Measurements from ENCODE around the gene ESR1.
"Not testable (repeated sequence)": the region's sequence is repeated elsewhere in the genome, so short reads cannot be mapped to it uniquely, and the experiment has no call there.

ESR1 gene

DNA sequence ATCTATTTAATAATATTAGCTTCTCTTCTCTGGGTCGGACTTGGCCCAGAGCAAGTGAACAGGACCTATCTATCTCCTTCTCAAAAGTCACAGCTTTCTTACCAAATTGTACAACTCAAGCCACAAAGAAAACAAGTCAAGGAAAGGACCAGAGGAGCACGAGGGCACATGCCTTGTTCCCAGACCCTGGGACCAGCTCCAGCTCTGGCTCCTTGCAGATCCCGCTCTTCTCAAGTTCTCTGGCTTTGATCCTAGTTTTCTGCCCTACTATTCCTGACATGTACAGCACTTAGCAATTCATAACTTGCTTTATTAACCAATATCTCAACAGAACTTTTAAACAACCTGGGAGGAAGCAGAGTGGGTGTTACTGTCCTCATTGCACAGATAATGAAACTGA is 185.9 kb downstream of the ESR1 start:
- DNase-seq, result no peak

DNA sequence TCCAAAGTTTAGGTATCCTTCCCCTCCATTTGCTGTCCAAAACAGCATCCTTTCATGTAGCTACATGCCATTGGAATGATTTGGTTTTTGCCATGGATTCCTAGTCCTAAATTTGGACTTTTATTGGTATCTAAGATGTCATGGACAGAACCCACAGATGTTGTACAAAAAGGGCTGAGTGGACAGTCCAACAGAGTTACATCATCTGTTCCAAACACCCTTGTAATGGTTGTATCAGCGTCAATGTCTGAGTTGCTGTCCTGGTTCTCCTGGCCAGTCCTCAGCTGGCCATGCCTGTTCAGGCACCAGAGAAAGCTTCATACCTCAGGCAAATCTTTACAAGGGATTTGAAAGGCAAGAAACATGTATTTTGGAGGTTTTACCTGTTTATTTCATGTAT is 191.3 kb downstream of the ESR1 start:
- DNase-seq, result no peak

DNA sequence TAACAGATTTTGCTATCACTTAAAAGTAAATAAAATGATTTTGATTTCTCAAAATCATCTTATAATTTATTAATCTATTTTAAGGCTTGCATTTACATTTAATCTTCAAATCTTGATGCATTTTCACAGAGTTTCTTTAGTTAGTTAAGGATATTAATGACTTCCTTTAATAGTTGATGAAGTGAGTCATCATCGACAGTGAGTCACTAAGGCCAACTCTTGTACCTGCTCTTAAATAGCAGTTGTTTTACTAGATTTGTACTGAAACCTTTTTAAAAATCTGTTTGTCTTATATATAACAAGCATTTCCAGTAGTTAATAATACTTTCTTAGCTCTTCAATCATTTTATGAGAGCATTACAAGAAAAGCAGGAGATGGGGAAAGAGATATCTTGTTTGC is 191.7 kb downstream of the ESR1 start:
- no peak for DNase-seq

DNA sequence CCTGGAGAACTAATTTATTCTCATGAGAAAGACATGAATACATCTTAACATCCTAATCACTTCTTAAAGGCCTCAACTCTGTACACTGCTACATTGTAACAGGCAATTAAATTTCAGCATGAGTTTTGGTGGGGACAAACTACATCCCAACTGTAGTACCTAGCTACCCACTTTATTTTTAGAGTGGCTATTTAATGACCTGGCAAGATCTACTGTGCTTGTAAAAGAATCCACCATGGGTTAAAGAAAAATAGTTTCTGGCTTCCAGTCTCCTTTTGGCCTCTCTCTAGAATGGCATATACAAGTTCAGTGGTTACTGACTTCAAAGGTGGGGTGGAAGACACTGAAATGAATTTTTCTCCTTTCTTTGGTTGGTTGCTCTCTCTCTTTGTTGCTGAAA is 193.9 kb downstream of the ESR1 start:
- DNase-seq, result no peak

DNA sequence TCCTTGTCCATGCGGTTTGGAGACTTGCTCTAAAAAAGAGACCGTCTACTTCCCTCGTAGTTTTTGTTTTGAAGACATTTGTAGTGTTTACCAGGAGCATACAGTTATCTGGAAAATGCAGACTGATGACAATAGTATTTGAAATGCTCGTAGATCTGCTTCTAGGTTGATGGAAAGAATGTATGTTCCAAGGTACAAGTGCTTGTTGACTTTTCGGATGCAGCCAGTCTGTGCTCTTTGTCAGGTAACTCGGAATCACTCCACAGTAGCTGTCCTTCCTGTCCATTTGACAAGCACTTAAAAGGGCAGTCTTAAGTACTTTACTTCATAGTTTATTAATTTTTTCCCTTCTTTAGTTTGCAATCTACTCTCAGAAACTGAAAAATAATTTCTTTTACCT is 194.8 kb downstream of the ESR1 start:
- DNase-seq, result no peak

DNA sequence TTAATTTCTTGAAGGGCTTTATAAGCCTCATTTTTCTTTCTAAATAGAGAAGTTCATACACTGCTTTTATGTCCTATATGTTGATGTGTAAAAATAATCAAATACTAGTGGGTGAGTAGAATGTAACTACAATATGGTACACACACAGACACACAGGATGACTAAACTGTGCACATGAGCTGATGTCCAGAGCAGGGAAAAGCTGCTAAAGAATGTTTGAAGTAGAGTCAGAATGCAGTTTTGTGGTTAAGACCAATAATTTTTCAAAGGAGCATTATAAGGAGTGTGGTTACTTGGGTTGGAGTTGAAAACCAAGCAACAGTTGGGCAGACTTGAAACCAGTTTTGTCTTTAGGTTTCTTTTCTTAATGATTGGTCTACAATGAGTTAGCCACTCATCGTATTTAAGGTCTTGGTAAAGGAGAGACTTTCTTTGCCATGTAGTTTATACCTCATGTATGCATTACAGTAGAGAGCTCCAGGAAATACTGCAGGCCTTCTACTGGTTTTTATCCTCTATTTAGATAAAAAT is 196.6 kb downstream of the ESR1 start:
- no peak for DNase-seq

DNA sequence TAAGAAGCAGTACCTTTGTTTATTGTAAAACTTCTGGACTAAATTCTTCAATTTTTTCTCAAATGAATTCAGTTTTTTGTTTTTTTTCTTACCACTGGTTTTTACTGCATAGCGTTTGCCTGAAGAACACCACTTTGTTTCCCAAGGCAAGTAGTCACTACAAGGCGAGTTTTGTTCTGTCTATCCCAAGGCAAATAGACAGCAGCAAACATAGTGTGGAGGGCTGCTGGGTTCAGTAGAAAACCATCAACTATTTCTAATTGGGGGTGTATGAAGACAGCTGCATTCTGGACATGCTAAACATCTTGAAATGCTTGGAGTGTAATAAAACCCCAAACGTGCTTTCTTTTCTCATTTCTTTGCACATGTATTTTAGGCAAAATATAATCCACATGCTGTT is 197.4 kb downstream of the ESR1 start:
- no peak for DNase-seq

DNA sequence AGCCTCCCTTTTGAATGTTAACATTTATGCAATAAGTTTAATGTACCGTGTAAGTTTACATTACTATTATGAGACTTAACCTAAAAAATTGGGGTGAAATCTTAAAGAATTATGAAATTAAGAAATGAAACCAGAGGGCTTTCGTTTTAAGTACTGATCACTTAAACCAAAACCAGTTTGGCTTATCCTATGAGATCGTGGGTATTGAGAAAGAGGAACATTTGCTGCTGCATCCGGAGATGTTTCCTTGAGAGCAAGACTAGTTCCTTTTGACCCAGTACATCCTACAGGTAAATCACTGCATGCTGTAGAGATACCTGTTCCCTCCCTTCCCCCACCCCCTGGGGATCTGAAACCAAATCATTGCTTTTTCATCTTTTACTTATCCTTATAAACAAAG is 201.3 kb downstream of the ESR1 start:
- no peak for DNase-seq

DNA sequence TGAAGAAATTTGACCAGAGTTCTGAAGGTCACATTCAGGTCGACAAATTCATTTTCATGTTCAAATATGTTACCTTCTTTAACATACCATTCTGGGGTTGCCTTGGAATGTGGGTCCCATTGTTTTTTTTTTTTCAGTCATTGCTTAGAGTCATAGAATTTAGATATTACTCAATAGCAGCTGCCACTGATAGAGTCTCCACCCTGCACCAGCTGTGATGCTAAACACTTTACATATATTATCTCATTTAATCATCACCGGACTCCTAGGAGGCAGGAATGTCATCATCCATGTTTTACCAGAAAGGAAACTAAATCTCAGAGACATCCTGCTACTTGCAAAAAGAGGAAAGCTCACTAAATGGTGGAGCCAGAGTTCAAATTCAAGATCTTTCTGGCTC is 204.7 kb downstream of the ESR1 start:
- DNase-seq, result no peak

DNA sequence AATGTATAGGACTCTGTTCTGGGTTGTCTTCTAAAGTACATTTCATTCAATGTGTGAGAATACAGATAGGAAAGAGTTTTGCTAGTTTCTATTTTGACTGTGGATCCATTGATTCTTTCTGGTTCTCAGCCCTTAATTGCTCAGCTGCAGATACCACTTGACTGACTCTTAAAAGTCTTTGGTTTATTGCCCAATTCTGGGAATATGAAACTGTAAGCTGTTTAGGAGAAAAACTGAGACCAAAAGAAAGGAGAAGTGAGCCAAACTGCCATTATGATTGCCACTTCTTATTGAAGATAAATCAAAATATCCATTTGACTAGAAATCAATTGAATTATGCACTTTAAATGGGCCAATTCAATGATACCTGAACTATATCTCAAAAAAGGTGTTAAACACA is 211.4 kb downstream of the ESR1 start:
- DNase-seq, result no peak

DNA sequence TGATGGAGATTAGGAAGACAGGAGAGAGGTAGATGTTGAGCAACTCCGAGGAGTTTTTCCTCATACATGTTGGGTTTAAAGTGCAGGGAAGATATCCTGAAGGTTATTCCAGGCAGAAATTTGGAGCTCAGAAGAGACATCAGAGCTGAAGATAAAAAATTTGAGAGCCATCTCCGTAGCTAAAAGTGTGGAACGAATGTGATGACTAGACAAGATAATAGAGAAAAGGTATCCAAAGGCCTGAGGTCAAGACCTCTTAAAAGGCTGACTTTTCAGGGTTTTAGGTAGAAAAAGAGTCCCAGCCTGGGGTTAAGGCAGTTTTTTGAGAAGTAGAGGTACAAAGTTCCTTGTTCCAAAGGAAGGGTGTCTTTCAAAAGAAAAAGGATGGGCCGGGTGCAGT is 214.8 kb downstream of the ESR1 start:
- no peak for DNase-seq

DNA sequence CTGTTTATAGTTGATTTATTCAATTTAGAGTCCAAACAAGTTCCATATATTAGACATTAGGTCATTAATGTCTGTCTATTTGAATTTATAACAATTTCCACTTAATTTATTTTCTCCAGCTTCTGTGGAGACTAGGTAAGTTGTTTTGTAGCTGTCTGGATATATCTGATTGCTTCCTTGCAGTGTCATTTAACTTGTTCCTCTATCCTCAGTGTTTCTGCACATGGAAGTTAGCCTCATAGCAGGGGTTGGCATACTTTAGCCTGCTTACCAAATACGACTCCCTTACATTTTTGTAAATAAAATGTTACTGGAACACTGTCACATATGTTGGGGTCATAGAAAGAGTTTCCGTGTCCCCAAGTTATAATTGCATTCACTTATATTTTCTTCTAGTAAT is 216.1 kb downstream of the ESR1 start:
- no peak for DNase-seq

DNA sequence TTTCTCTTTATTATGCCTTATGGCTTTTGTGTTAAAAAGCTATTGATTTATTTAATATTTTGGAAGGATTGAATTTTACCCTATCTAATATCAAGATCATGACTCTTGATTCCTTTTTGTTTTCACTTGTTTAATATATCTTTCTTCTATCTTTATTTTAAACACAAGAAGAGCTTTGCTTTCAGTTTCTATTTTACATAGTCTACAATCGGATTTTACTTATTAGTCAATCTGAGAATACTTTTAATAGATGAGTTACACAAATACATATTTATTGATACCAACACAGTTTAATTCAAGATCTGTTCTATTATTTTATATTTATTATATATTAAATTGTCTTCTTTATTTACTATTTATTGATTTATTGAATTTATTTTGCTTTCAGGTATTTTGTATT is 218.8 kb downstream of the ESR1 start:
- no peak for DNase-seq

DNA sequence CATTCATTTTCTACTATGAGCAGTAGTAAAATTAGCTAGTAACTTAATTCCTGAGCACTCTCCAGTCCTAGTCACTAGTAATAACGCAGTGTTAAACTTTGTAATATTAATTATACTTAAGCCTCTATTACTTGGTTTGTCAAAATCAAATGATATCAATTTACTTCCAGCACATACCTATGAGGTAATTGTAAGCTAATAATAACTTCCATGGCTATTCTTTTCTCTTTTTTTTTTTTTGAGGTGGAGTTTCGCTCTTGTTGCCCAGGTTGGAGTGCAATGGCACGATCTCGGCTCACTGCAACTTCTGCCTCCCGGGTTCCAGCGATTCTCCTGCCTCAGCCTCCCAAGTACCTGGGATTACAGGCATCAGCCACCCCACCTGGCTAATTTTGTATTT is 219.3 kb downstream of the ESR1 start:
- not testable (repeated sequence) for DNase-seq

DNA sequence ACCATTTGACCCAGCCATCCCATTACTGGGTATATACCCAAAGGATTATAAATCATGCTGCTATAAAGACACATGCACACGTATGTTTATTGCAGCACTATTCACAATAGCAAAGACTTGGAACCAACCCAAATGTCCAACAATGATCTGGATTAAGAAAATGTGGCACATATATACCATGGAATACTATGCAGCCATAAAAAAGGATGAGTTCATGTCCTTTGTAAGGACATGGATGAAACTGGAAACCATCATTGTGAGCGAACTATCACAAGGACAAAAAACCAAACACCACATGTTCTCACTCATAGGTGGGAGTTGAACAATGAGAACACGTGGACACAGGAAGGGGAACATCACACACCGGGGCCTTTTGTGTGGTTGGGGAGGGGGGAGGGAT is 226.3 kb downstream of the ESR1 start:
- not testable (repeated sequence) for DNase-seq

DNA sequence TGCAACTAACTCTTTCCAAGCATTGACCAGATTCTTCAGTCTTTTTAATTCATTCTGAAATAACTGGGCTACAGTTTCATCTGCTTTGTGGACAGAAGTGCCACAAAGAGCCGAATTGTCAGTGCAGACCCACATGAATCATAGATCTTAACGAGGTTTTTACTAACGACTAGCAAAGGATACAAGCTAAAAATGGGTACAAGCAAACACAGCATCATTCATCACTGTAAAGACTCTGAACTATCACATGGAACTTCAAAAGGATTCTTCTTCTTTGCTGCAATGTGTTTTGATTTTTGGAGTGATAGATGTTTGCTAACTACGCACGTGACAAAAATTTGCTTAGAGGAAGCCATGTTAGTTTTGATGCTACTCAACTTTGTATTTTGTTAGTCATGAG is 227.1 kb downstream of the ESR1 start:
- DNase-seq, result no peak

DNA sequence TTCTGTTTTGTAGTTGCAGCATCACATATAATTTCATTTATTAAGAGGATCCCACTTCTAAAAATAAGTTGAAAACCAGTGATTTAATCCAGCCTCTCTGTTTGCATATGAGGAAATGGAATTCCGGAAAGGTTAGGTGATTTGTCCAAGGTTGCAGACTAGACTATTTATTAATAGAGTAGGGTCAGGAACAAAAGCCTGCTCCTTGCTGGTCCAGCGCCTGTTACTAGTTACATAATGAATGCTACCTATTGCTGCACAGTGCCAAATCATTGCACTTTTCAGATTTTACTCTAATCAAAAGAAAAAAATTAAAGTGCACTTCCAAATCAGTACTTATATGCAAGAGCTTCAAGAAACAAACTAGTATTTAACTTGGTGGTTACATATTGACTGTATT is 238.6 kb downstream of the ESR1 start:
- no peak for DNase-seq

DNA sequence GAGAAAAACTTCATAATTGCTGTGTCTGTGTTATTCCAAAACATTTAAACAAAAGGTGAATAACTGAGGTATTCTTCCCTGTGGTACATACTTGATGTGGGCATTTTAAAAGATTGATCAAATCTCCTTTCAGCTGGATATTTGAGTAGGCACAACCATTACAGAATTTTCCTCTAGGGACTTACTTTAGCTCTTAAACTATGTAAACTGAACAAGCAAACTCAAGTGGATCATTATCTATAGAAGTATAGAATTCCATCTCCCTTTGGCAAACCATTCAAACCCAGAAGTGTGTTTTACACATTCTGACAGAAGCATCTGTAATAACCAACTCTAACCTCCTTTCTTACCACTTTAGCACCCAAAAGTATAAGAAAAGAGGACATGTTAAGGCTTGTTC is 241.4 kb downstream of the ESR1 start:
- no peak for DNase-seq

DNA sequence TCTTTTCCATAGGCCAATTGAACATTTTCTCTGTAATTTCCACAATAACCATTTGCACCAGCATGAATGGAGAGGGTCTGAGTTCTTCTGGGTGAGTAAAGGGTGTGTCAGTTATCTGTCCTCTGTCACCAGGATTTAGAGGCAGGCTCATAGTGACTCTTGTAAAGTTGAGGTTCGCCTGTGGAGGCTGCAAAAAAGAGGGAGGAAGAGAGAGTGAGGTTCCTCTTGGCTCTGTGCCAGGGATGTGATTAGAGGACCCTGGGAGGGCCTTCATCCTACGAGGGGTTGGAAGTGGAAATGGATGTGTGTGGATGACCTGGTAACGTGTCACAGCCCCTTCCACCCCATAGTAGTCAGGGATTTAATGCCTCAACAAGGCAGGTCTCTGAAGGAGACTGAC is 242.0 kb downstream of the ESR1 start:
- no peak for DNase-seq

DNA sequence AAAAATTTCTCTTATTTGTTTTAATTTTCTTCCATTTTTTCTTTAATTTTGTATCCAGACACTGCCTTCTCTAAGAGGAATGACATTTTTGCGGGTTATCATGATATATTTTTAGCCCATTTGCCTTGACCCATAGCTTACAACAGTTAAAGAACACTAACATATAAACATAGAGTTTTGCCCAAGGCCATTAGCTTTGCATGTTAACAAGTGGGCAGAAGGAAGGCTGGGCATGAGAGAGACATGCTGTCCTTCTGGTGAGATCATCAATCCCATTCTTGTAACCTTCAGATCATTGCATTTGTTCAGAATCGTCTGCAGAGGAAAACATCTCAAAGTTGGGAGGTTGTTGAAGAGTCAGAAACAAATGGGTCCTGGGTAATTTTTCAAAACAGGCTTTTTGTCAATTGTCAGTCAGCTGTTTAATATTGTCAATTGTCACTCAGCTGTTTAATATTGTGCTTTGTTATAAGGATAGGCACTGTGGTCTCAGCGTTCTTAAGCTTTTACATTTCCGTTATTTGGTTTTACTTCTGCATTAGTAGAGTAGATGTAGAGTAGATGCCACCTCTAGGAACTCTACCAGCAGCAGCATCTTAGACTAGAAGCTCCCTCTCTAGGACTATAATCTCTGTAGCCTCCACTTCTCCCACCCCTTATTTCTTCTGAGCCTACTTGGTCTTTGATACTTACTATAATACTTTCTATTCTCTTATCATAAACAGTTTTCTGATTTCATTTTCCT is 243.1 kb downstream of the ESR1 start:
- DNase-seq, result no peak

DNA sequence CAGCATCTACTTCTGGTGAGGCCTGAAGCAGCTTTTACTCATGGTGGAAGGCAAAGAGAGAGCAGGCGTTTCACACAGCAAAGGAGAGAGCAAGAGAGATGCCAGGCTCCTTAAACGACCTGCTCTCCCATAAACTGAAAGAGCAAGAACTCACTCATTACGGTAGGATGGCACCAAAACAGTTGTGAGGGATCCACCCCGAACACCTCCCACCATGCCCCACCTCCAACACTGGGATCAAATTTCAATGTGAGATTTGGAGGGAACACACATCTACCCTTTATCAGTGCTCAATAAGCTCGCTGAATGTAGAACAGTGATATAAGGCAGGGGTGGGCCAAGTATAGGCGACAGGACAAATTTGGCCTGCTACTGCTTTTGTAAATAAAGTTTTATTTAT is 244.6 kb downstream of the ESR1 start:
- DNase-seq, result no peak

DNA sequence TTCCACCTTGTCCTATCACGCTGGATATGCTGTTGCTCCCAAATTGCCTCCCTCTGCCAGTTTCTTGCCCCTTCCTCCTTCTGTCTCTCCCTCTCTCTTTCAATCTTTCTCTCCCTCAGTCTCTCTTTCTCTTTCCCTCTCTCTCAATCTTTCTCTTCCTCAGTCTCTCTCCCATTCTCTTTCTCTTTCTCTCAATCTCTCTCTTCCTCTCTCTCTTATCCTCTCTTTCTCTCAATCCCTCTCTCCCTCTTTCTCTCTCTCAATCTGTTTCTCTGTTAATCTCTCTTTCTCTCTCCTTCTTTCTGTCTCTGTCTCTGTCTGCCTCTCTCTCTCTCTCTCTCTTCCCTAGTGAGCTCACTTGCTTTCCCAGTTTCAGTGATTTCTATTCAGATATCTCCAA is 245.8 kb downstream of the ESR1 start:
- no peak for DNase-seq

DNA sequence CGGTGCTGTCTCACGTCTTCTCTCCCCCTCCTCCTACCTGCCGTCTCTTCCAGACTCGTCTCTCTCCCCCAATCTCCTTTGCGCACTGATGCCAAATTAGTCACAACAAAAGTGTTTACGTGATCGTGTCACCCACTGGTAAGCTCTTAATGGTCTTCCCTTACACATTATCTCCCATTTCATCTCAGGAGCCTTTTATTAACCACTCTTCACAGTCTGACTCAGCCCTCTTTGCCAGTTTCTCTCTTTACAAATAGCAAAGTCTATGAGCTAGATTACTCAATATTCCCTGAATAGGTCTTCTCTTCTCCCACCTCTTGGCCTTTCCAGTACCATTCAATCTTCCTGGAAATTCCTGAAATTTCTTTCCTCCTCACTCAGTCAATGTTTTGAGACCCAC is 247.0 kb downstream of the ESR1 start:
- DNase-seq, result no peak

DNA sequence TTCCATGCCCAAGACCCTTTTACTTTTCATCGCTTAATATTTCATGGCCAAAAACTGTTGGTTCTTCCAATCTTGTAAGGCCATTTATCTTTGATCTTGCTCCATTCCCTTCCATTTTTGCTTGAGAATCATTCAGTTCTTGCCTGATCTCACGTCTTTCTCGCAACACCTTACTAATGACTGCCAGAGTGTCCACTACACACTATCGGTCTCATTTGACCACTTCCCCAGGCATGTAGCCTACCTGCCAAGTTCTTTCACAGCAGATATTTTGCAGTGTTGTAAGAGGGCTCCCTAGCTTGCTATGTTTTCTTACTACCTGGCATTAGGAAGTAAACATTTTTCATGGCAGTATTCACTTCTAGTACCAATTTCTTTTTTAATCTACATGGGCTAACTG is 248.0 kb downstream of the ESR1 start:
- no peak for DNase-seq

DNA sequence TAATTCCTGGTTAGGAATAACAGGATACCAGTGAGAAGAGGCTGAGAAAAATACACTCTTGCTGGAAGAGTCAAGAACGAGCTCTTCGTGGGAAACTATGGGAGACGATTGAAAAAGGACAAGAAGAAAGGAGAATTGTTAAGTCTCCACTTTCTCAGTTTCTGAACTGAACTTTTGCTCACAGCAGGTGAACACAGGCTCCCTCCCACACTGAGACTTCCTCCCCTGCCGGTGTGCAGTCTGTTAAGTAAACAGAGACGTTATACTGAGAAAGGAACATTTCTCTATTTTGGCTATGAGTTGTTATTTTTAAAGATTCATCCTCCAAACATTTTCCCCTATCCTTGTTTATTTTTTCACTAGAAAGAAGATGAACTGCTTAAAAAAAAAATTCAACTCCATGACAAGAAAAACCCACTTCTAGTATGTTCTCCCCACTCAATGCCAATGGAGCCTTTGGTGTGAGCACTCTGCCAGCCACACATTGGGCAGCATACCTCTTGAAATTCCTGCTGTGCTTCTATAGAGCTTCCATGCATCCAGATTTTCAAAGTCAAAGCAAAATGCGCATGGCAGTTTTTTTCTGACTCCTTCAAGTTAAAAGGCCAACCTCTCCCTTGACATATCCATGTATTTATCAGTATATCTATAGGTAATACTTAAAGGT is 250.5 kb downstream of the ESR1 start:
- no peak for DNase-seq
